ENCODE results near the gene CST1.

DNA sequence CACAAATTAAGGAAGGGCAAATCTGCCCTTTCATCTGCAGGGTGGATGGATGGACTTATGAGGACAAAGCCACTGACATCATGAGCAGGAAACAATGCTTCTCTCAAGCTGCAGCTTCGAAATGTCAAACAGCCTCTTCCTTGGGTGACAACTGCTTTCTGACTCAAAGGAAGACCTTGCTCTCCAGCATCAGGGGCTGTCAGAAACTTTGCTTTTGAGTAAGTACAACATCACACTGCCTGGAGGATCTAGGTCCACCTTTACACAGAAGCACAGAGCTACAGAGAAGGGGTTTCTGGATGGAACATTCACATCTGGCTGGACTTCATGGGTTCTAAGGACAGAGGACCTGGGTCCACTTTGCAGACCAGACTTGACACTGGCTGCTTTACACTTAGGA, 5.9 kb downstream of the CST1 start:
- no peak for TF ChIP-seq CTCF (IDR thresholded peaks at IDR 0.05; ENCODE audit: borderline replicate concordance, extremely low read depth, low read length, poor library complexity, severe bottlenecking)
- TF ChIP-seq EZH2 (IDR thresholded peaks at IDR 0.05; ENCODE audit: borderline replicate concordance, low read depth, low read length, severe bottlenecking): no peak
